Measurements from ENCODE around the gene PPP3R1.

The PPP3R1 gene

GRCh38 chr2:68256093-68256450, 3.7 kb upstream of the PPP3R1 start:
- no peak for DNase-seq (ENCODE audit: low read depth)

GRCh38 chr2:68253219-68254068, 1.1 kb upstream of the PPP3R1 start:
- no peak for DNase-seq (ENCODE audit: low read depth)

GRCh38 chr2:68251855-68252399, 405 bp downstream of the PPP3R1 start:
- peak; percentile 22 for DNase-seq (ENCODE audit: low read depth)

GRCh38 chr2:68251187-68251854, 1.0 kb downstream of the PPP3R1 start:
- DNase-seq (ENCODE audit: low read depth), result peak; percentile 54

- DNase-seq (ENCODE audit: low read depth), result no peak
Measured at GRCh38 chr2:68250652-68251186, 1.6 kb downstream of the PPP3R1 start.

GRCh38 chr2:68250196-68250595, 2.1 kb downstream of the PPP3R1 start:
- no peak for DNase-seq (ENCODE audit: low read depth)

GRCh38 chr2:68248806-68249205, 3.5 kb downstream of the PPP3R1 start:
- DNase-seq (ENCODE audit: low read depth), result no peak

GRCh38 chr2:68248361-68248760, 4.0 kb downstream of the PPP3R1 start:
- DNase-seq (ENCODE audit: low read depth), result no peak

GRCh38 chr2:68246396-68246795, 5.9 kb downstream of the PPP3R1 start:
- no peak for DNase-seq (ENCODE audit: low read depth)

GRCh38 chr2:68245672-68246071, 6.7 kb downstream of the PPP3R1 start:
- no peak for DNase-seq (ENCODE audit: low read depth)

- no peak for DNase-seq (ENCODE audit: low read depth)
Measured at GRCh38 chr2:68245066-68245465, 7.3 kb downstream of the PPP3R1 start.

- no peak for DNase-seq (ENCODE audit: low read depth)
Measured at GRCh38 chr2:68244456-68244855, 7.9 kb downstream of the PPP3R1 start.

- no peak for DNase-seq (ENCODE audit: low read depth)
Measured at GRCh38 chr2:68241732-68242131, 10.6 kb downstream of the PPP3R1 start.

- no peak for DNase-seq (ENCODE audit: low read depth)
Measured at GRCh38 chr2:68240446-68240845, 11.9 kb downstream of the PPP3R1 start.

GRCh38 chr2:68238955-68239822, 13.1 kb downstream of the PPP3R1 start:
- no peak for DNase-seq (ENCODE audit: low read depth)

GRCh38 chr2:68237976-68238580, 14.3 kb downstream of the PPP3R1 start:
- DNase-seq (ENCODE audit: low read depth), result no peak

- no peak for DNase-seq (ENCODE audit: low read depth)
Measured at GRCh38 chr2:68237404-68237803, 14.9 kb downstream of the PPP3R1 start.

GRCh38 chr2:68236876-68237275, 15.5 kb downstream of the PPP3R1 start:
- DNase-seq (ENCODE audit: low read depth), result no peak

GRCh38 chr2:68236103-68236734, 16.1 kb downstream of the PPP3R1 start:
- no peak for DNase-seq (ENCODE audit: low read depth)

- no peak for DNase-seq (ENCODE audit: low read depth)
Measured at GRCh38 chr2:68235090-68235489, 17.2 kb downstream of the PPP3R1 start.

- DNase-seq (ENCODE audit: low read depth), result no peak
Measured at GRCh38 chr2:68234405-68234804, 17.9 kb downstream of the PPP3R1 start.
